CD14-positive monocyte (primary cell): ENCODE measurements around the gene FBXL17. TPM values are rescaled to one million over a fixed set of nuclear protein-coding genes. Genes with fewer than 3 reads are reported as not detected.

ENCODE experiments used
- DNase-seq, 3 donors: peaks; one replicate each; pipeline ENCODE4 v3.0.0-alpha.2; 2011 to 2022
- H2AFZ ChIP-seq: 2 replicates; pipeline ENCODE4 v1.6.0; 2012; ENCODE audit warnings: mild to moderate bottlenecking, low read depth, low read length, inconsistent platforms; ENCODE audit not compliant: insufficient read depth, poor library complexity, severe bottlenecking
- H3K27ac ChIP-seq, 2 donors: 1 replicate in 1 of 2; 2 replicates in 1 of 2; pipeline ENCODE4 v1.5.1; 2012 to 2013; ENCODE audit warnings: low read length in 2 of 2, control low read depth in 1 of 2, inconsistent platforms in 1 of 2, low read depth in 1 of 2, mild to moderate bottlenecking in 1 of 2
- H3K27me3 ChIP-seq, 2 donors: one replicate each; pipeline versions ENCODE4 v1.6.0 to v1.6.1; 2011 to 2013; ENCODE audit warnings: low read length in 2 of 2; ENCODE audit not compliant: control insufficient read depth in 2 of 2, insufficient read depth in 2 of 2
- H3K36me3 ChIP-seq, 2 donors: replicated peaks in 1 of 2; 1 replicate in 1 of 2; 2 replicates in 1 of 2; pipeline versions ENCODE4 v1.5.1 to v1.6.1; 2012 to 2013; ENCODE audit warnings: low read length in 2 of 2, control low read depth in 1 of 2, inconsistent platforms in 1 of 2, mild to moderate bottlenecking in 1 of 2; ENCODE audit not compliant: insufficient read depth in 2 of 2, control insufficient read depth in 1 of 2
- H3K4me1 ChIP-seq, 2 donors: 1 replicate in 1 of 2; 2 replicates in 1 of 2; pipeline versions ENCODE4 v1.5.1 to v1.6.1; 2012 to 2013; ENCODE audit warnings: low read length in 2 of 2, control low read depth in 1 of 2, inconsistent platforms in 1 of 2, mild to moderate bottlenecking in 1 of 2, moderate library complexity in 1 of 2; ENCODE audit not compliant: insufficient read depth in 2 of 2, control insufficient read depth in 1 of 2
- H3K4me2 ChIP-seq: replicated peaks from 2 replicates; pipeline ENCODE3; 2012; ENCODE audit warnings: low read length, moderate library complexity, mild to moderate bottlenecking; ENCODE audit not compliant: poor library complexity, severe bottlenecking; ENCODE audit errors: extremely low read depth
- H3K4me3 ChIP-seq, 3 experiments: fragments of 200-600 bp in 1 of 3; sonication (generic) in 1 of 3; replicated peaks in 1 of 3; 1 replicate in 2 of 3; 2 replicates in 1 of 3; pipeline ENCODE4 v1.5.1; 2011 to 2013; ENCODE audit warnings: low read length in 3 of 3, mild to moderate bottlenecking in 3 of 3, control low read depth in 2 of 3, low read depth in 2 of 3, inconsistent platforms in 1 of 3, moderate library complexity in 1 of 3
- H3K79me2 ChIP-seq: 2 replicates; pipeline ENCODE4 v1.6.0; 2012; ENCODE audit warnings: mild to moderate bottlenecking, control low read depth, inconsistent platforms, low read length, moderate library complexity; ENCODE audit not compliant: insufficient read depth
- H3K9ac ChIP-seq: 2 replicates; pipeline ENCODE4 v1.6.0; 2017; ENCODE audit warnings: low read length, mild to moderate bottlenecking; ENCODE audit not compliant: insufficient read depth, poor library complexity, severe bottlenecking
- H3K9me3 ChIP-seq, 2 donors: replicated peaks in 1 of 2; 1 replicate in 1 of 2; 2 replicates in 1 of 2; pipeline versions ENCODE4 v1.5.1 to v1.6.1; 2012 to 2013; ENCODE audit warnings: low read length in 2 of 2, control low read depth in 1 of 2; ENCODE audit not compliant: control insufficient read depth in 1 of 2, insufficient read depth in 1 of 2
- H4K20me1 ChIP-seq: 2 replicates; pipeline ENCODE4 v1.6.0; 2012; ENCODE audit warnings: mild to moderate bottlenecking, low read length, control low read depth, moderate library complexity; ENCODE audit not compliant: insufficient read depth
- H3K27ac Mint-ChIP-seq, 7 donors: one replicate each; pipeline ENCODE4 v1.8.0; 2020; ENCODE audit warnings: mild to moderate bottlenecking in 7 of 7, mixed read lengths in 7 of 7, moderate library complexity in 6 of 7, inconsistent platforms in 2 of 7
- H3K27me3 Mint-ChIP-seq, 3 donors: one replicate each; pipeline ENCODE4 v1.8.0; 2021 to 2022; ENCODE audit warnings: low read depth in 3 of 3, mild to moderate bottlenecking in 3 of 3, mixed read lengths in 3 of 3, moderate library complexity in 3 of 3, inconsistent platforms in 1 of 3
- H3K36me3 Mint-ChIP-seq, 2 donors: one replicate each; pipeline ENCODE4 v1.8.0; 2020; ENCODE audit warnings: mixed read lengths in 2 of 2, inconsistent platforms in 1 of 2, mild to moderate bottlenecking in 1 of 2
- H3K4me1 Mint-ChIP-seq: one replicate; pipeline ENCODE4 v1.8.0; 2020; ENCODE audit warnings: mild to moderate bottlenecking, mixed read lengths
- H3K4me3 Mint-ChIP-seq, 2 donors: one replicate each; pipeline ENCODE4 v1.8.0; 2020; ENCODE audit warnings: mild to moderate bottlenecking in 2 of 2, mixed read lengths in 2 of 2, moderate library complexity in 1 of 2
- H3K9me3 Mint-ChIP-seq, 7 donors: one replicate each; pipeline ENCODE4 v1.8.0; 2020 to 2022; ENCODE audit warnings: mixed read lengths in 7 of 7, mild to moderate bottlenecking in 6 of 7, moderate library complexity in 6 of 7, inconsistent platforms in 2 of 7
- CTCF ChIP-seq: fragments of 200-600 bp; IDR thresholded peaks from one replicate; pipeline ENCODE4 v1.8.0; 2022; ENCODE audit warnings: antibody characterized with exemption, mild to moderate bottlenecking
- WGBS: methylation state at CpG from one replicate; pipeline ENCODE4 v1.1.5; 2013; ENCODE audit warnings: missing lambda C conversion rate; ENCODE audit not compliant: insufficient coverage; 5-methylcytosine and 5-hydroxymethylcytosine counted together
- intact Hi-C, 2 donors: fragments of 100-400 bp; cut with micrococcal nuclease; formaldehyde crosslinking; loops; one replicate each; pipeline versions ENCODE4 v1.15.0 to v1.15.1; 2023
- polyA plus RNA-seq, 3 donors: library from polyadenylated mRNA; depleted of rRNA in 1 of 3; unstranded in 2 of 3; stranded (reverse) in 1 of 3; fragments of 300-500 nt in 2 of 3; fragments of >200 nt in 1 of 3; fragmentation: Illumina TruSeq in 2 of 3; gene quantifications; 1 replicate in 2 of 3; 2 replicates in 1 of 3; pipeline ENCODE4 v1.2.3, GENCODE V29; 2012 to 2021

Gene FBXL17
- polyA plus RNA-seq, 3 donors: 1.5 to 6.6 (median 2.0) TPM

GRCh38 chr5:107955321-107955720 is 426.6 kb downstream of the FBXL17 start:
- no peak overlapping the region for H2AFZ ChIP-seq
- intact Hi-C loops: no loop called here
- Mint-ChIP-seq H3K27ac (no peak overlapping the region), H3K27me3 (no peaks in the 10 kb centered on the region), H3K9me3 (peaks cover 0 to 5% (median 0%) of the 10 kb centered on the region in 7 donors), H3K36me3 (no peaks in the 10 kb centered on the region), H3K4me3 (no peak overlapping the region), H3K4me1 (no peaks in the 10 kb centered on the region)
- DNase-seq: no peak
- no peaks in the 10 kb centered on the region for H3K4me1 ChIP-seq
- no peak overlapping the region for H3K4me3 ChIP-seq
- H3K27me3 ChIP-seq: no peaks in the 10 kb centered on the region
- H3K9ac ChIP-seq: no peak overlapping the region
- no peaks in the 10 kb centered on the region for H3K36me3 ChIP-seq
- no peak for TF ChIP-seq CTCF
- H4K20me1 ChIP-seq: no peaks in the 10 kb centered on the region
- no peak overlapping the region for H3K27ac ChIP-seq
- no peaks in the 10 kb centered on the region for H3K79me2 ChIP-seq
- no peak overlapping the region for H3K4me2 ChIP-seq
- WGBS: 100% methylated on average over 1 of the region's 3 CpGs
- no peaks in the 10 kb centered on the region for H3K9me3 ChIP-seq

DNA sequence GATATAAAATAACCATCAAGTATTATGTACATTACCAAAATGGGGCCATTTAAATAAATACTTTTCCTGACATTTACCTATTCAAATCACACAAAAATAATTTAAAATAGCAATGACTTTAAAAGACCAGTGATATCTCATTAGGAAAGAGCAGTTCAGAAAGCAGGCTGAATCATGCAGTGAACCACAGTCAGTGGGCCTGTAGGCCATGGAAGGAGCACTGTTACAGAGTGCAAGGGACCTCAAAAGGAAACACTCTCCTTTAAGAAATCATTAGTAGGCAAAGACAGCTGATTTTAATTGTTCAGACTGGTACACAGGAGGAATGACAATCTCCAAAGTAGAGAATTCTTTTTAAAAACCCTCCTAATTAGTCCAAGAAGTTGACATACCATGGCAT is 427.6 kb downstream of the FBXL17 start:
- no peaks in the 10 kb centered on the region for H3K9me3 ChIP-seq
- Mint-ChIP-seq H3K9me3 (peaks cover 0 to 5% (median 0%) of the 10 kb centered on the region in 7 donors), H3K36me3 (no peaks in the 10 kb centered on the region), H3K27ac (no peak overlapping the region), H3K4me3 (no peak overlapping the region), H3K27me3 (no peaks in the 10 kb centered on the region), H3K4me1 (no peaks in the 10 kb centered on the region)
- H2AFZ ChIP-seq: no peak overlapping the region
- no peaks in the 10 kb centered on the region for H3K79me2 ChIP-seq
- no peak overlapping the region for H3K27ac ChIP-seq
- H3K4me3 ChIP-seq: no peak overlapping the region
- H3K36me3 ChIP-seq: no peaks in the 10 kb centered on the region
- intact Hi-C loops: no loop called here
- H4K20me1 ChIP-seq: no peaks in the 10 kb centered on the region
- no peak overlapping the region for H3K4me2 ChIP-seq
- H3K27me3 ChIP-seq: no peaks in the 10 kb centered on the region
- no peaks in the 10 kb centered on the region for H3K4me1 ChIP-seq
- no peak for TF ChIP-seq CTCF
- H3K9ac ChIP-seq: no peak overlapping the region
- no peak for DNase-seq
